SU-DHL-6 (cell line): ENCODE results near the gene FSIP2.

Source experiments
- CTCF ChIP-seq: fragments of 200-600 bp; sonication (generic); IDR thresholded peaks from one replicate; pipeline ENCODE4 v1.5.1; 2017; ENCODE audit warnings: antibody characterized with exemption, mild to moderate bottlenecking, low read length, moderate library complexity; ENCODE audit not compliant: insufficient read depth, poor library complexity, severe bottlenecking
- EZH2phosphoT487 ChIP-seq: fragments of 200-600 bp; sonication (generic), shearing (Covaris generic); conservative IDR thresholded peaks from 2 replicates; pipeline ENCODE4 v1.6.1; 2018; ENCODE audit warnings: mild to moderate bottlenecking, antibody characterized with exemption, low read length, moderate library complexity, mixed read lengths

GRCh38 chr2:185689906-185690539 lies 48.6 kb upstream of the FSIP2 start:
- TF ChIP-seq CTCF: no peak
- no peak for TF ChIP-seq EZH2phosphoT487
